GM19438 (cell line): ENCODE results near the gene CLTC.

Source experiments
- ATAC-seq: cut with Tn5 transposase; IDR thresholded peaks from one replicate; pipeline ENCODE4 v1.9.1; 2021; ENCODE audit warnings: low read depth; ENCODE audit not compliant: unreplicated experiment

Gene CLTC

DNA sequence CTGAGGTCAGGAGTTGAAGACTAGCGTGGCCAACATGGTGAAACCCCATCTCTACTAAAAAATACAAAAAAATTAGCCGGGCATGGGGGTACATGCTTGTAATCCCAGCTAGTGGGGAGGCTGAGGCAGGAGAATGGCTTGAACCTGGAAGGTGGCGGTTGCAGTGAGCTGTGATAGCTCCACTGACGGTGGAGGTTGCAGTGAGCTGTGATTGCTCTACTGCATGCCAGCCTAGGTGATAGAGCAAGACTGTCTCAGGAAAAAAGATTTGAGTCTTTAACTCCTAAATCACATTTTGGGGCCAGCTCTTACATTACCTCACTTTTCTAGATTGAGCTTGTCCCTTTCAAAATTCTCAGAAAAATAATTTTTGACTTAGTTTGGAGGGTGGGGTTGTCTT is 102.9 kb downstream of the CLTC start:
- ATAC-seq: no peak

DNA sequence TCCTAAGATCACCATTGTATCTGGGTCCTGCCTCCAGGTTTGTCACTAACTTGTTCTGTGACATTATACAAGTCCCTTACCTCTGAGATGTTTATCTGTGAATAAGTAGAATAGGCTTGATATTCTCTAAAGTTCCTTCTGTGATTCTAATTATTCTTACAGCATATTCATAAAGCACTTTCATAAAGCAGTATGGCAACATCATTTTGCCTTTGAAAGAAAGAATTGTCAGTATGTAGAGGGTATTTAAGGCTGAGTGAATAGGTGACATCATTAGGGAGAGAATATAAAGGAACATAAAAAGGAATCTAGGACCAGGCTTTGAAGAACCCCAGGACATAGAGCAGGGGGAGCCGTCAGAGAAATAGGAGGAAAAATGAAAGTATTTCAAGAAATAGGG is 103.3 kb downstream of the CLTC start:
- ATAC-seq: no peak

DNA sequence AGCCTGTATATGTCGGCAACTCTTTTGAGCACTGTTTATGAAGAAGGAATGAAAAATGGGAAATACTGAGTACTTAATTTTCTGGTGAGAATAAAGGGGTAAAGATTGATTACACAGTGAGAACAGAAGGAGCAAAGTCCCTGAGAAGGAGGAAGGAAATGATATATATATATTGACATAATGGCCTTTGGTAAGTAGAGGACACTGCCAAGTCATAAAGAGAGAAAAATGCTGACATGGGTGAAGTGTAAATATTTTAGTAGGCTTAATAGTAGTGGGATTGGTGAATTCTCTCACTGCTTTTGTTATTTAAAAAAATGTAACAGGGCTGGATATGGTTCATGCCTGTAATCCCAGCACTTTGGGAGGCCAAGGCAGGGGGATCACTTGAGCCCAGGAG is 103.9 kb downstream of the CLTC start:
- no peak for ATAC-seq

DNA sequence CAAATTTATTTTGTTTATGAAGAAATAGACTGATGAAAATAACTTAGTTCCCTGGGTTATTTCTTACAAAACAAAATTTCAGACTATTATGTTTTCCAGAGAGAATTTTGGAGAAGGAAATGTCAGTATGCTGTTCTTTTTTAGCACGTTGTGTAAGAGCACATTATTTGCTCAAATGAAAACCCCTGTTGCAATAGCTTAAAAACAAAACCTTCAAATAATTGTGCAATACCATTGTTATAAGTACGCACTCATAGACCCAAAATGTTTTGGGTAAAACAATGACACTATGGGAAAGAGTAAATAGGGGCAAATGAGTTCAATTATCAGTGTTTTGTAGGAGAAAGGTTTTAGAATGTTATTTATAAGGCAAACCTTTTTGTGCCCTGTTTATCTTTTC is 106.0 kb downstream of the CLTC start:
- no peak for ATAC-seq

DNA sequence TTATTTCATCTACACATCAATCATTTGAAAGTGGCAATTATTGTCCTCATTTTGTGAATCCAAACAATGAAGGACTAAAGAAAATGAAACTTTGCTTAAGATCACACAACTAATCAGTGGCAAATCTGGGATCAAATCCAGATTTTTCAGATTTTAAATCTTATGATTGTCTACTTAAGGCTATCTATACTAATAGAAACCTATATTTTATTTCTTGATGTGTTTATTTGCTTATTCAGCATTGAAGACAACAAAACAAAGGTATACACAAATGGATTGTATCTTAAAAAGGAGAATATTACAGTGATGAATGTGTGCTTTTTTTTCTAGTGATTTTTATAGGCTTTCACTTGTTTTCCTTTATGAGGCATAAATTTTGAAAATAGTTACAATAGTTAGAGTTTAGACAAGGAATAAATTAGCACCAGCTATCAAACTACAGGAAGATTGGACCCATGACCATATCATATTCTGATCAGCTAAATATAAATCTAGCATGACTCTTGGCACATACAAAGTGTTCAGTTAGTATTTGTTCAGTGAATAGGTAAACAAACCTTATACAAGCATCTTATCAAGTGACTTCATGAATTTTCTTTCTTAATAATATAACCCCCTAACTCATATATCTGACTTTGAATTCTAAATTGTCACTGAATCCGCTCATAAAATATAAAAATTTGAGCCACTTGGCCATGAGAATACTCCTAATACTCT is 108.3 kb downstream of the CLTC start:
- ATAC-seq: no peak

DNA sequence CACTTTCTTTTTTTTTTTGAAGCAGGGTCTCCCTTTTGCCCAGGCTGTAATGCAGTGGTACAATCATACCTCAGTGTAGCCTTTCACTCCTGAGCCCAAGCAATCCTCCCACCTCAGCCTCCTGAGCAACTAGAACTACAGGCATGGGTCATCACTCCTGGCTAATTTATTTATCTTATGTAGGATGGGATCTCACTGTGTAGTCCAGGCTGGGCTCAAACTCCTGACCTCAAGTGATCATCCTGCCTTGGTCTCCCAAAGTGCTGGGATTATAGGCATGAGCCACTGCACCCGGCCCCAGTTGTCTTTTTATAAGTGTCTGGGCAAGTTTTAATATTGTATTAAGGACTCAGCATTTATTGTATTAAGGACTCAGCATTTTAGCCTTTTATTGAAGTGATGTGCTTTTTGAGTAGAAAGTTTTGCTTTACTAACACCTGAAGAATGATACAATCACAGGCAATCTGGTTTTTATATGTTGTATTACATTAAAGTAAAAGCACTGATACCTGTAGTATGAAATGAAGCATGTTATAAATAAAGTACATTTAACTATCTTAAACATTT is 110.7 kb downstream of the CLTC start:
- no peak for ATAC-seq

DNA sequence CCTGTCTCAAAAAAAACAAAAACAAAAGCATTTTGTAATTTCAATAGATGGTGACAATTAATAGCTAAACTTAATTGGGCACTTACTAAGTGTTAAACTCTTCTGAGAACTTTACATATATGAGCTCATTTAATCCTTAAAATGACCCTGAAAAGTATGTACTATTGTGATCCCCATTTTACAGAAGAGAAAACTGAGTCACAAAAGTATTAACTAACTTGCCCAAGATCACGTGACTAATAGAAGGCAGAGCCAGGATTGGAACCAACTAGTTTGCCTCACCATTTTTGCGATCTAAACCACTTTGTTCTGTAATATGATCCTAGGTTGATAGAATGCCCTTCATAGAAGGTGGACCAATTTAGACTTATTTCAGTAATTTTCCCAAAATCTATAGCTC is 114.0 kb downstream of the CLTC start:
- no peak for ATAC-seq

DNA sequence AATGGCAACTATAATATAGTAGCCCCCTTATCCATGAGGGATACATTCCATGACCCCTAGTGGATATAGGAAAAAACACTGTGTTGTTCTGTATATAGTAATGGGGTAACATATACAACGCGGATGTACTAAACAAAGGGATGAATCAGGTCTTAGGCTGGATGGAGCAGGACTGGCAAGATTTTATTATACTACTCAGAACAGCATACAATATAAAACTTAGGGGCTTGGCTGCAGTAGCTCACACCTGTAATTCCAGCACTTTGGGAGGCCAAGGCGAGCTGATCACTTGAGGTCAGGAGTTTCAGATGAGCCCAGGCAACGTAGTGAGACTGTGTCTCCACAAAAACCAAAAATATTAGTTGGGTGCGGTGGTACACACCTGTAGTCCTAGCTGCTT is 114.5 kb downstream of the CLTC start:
- ATAC-seq: no peak

DNA sequence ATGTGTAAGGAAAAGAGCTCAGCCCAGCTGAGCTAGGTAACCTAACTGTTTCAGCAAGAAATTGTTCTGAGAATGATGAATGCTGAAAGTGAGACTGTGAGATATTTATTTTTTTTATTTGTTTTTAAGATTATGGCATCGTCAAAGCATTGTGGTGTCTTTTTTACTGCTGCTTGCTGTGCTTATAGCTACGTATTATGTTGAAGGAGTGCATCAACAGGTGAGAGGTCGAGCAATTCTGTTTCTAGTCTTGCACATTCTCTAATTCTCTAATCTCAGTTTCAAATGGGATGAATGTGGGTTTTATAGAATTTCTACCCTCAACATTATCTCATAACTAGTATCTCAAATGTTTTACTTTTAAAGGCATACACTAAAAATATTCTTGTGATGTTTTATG is 117.6 kb downstream of the CLTC start:
- ATAC-seq: no peak

DNA sequence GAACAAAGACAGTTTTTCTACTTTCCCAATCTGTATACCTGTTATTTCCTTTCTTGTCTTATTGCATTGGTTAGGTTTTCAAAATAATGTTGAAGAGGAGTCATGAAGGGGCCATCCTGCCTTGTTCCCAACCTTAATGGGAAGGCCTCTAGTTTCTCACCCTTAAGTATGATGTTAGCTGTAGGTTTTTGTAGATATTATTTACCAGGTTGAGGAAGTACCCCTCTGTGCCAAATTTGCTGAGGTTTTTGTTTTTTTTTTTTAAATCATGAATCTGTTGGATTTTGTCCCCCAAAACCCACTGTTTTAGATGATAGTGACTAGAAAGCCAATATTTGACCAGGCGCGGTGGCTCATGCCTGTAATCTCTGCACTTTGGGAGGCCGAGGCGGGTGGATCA is 124.1 kb downstream of the CLTC start:
- no peak for ATAC-seq

DNA sequence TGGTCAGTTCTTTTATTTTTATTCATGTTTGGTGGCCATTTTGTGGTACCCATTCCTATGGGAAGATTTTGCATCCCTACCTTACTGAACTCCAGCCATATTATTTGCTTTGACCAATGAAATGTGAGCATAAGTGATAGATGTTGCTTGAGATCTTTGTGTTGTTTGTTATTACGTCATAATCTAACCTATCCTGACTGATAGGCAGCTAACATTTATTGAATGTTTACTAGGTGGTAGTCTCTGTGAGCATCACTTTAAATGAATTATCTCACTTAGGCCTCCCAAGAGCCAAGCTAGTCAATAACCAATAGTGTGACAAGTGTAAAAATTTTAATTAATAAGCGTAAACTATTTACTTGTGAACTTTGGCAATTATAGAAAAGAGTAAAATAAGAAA is 125.3 kb downstream of the CLTC start:
- ATAC-seq: no peak
